CD4-positive, alpha-beta T cell treated with Interleukin-2 at 100 ng/mL for 4 hours (primary cell): ENCODE measurements around the gene CDK18.
A peak's percentile ranks its signal among the peaks of the same experiment; 100 is the strongest.
"Not testable (repeated sequence)": the region's sequence is repeated elsewhere in the genome, so short reads cannot be mapped to it uniquely, and the experiment has no call there.

ENCODE experiments used
- DNase-seq: peaks from one replicate; pipeline ENCODE4 v3.0.0-alpha.2; 2020; ENCODE audit warnings: low spot score

CDK18 gene

GRCh38 chr1:205481218-205481617 is 23.3 kb upstream of the CDK18 start:
- DNase-seq, result no peak

- DNase-seq, result no peak
Measured at GRCh38 chr1:205481629-205482151, 22.8 kb upstream of the CDK18 start.

- DNase-seq, result not testable (repeated sequence)
Measured at GRCh38 chr1:205482587-205482986, 21.9 kb upstream of the CDK18 start.

DNA sequence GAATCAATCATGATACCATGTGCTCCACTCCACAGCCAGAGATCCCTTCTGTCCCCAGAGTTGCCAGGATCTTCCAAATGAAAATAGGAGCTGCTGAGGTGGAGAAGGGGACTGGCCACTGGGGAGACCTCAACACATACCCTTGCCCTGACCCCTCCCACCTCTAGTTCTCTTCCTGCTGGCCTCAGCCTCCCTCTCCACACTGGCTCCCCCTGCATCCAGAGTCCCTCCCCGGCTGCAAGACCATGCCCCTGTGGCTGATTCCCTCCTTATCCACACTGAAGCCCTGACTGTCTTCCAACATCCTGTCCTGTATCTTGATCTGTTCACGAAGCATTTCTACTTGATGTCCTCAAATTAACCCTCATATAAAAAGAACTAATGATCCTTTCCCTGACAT is 21.1 kb upstream of the CDK18 start:
- DNase-seq, result no peak

- peak; percentile 78 for DNase-seq
Measured at GRCh38 chr1:205484985-205485967, 19.2 kb upstream of the CDK18 start.

GRCh38 chr1:205486258-205486657 is 18.2 kb upstream of the CDK18 start:
- no peak for DNase-seq

DNA sequence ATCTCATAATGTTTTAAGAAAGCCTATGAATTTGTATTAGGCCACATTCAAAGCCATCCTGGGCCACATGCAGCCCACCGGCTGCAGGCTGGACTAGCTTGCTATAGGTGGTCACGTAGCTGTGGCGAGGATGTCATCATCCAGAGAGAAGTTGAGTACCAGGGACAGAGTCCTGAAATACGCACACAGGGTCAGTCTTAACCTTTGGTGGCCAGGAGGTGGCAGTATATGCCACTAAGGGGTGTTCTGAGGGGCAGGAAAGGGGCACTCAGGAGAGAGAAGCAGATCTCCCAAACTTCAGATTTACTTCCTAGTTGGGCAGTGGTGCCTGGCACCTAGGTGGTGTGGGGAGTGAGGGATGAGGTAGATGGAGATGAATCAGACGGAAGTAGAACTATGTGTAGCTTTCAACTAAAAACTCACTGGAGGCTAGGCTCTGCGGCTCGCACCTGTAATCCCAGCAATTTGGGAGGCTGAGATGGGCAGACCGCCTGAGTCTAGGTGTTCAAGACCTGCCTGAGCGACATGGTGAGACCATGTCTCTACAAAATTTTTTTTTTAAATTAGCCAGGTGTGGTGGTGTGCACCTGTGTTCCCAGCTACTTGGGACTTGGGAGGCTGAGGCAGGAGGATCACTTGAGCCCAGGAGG is 16.3 kb upstream of the CDK18 start:
- peak; percentile 51 for DNase-seq

GRCh38 chr1:205491794-205492193 is 12.7 kb upstream of the CDK18 start:
- DNase-seq, result no peak

DNA sequence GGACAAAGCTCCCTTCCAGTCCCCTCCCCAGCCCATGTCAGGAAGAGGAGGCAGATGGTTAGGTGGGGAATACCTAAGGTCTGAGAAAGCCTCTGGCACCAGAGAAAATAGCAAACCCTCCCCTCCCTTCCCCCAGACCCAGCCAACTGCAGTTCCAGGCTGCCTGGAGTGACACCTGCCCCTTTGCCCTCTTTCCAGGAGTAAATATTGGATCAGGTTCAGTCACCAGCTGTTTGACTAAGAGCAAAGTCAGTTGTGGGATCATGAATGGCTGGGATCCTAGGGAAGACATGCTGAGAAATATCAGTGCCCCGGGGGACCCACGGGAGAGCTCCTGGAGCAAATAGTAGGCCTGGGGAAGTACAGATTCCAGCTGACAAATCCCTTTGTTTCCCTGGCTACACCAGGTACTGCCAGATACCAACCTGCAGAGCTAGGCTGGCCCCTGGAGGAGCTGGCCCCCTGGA is 12.2 kb upstream of the CDK18 start:
- DNase-seq, result no peak

DNA sequence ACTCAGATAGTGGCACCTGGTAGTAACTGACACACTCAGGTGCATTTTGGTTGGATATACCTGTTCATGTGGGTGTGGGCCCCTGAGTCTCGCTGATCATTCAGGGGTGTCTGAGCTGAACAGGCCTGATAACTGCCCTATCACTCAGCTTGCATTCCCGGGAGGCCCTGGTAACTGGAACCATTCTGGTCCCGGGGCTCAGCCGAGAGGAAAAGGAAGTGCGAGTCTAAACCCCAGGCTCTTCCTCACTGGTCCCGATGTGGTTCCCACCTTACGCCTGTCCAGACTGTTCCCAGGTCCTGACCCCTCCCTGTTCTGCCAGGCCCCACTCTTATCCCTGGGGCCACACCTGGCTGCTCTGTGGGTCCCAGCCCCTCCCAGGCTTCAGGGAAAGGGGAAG is 11.7 kb upstream of the CDK18 start:
- DNase-seq, result no peak

DNA sequence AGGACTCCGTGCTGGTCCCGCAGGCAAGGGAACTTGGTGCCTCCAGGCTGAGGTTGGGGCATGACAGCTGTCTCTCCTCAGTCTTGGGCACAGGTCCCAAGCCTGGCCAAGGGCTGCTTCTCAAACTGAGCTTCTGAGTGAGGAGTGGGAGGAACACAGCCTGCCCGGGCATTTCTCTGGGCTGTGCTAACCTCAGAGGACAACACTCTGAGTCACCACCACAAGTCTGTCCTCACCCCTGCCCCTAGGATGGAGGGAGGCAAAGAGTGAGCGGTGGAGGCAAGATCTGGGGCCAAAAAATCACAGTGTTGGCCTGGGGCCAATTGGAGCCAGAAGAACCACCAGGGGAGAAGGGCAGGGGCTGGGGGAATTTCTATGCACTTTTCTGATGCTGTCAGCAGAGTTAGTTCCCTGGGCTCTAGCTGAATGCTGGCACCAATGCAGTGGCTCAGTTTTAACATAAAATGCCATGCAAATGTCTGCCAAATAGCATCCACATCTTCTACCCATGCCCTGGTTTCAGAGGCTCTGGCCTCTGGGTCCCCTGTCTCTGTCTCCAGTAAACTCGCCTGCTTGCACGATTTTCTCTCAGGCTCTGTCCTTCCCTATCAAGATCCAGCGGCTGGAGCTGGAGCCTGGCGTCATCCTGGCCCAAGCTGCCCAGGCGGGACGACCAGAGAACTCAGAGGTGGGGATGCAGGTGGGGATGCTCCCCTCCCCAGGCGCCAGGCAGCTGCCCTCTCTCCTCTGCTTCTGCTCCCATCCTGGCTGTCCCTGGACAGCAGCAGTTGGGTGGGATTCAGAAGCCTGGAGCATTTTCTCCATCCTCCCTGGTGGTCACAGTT is 11.0 kb upstream of the CDK18 start:
- DNase-seq, result no peak

DNA sequence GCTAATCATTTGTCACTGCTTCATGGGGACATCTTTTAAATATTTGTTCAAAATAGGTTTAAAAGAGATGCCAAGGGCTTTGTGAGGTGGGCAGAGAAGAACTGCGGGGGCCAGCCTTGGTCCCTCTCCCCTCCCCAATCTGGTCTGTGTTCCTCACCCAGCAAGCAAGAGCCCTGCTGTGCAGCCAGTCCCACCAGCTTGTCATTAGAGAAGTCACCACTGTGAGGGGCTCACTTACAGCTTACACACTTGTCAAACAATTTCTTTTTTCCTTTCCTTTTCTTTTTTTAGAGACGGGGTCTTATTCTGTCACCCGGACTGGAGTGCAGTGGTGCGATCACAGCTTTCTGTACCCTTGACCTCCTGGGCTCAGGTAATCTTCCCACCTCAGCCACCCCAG is 10.4 kb upstream of the CDK18 start:
- DNase-seq, result no peak

- DNase-seq, result no peak
Measured at GRCh38 chr1:205495237-205495823, 9.1 kb upstream of the CDK18 start.

- no peak for DNase-seq
Measured at GRCh38 chr1:205496661-205497060, 7.8 kb upstream of the CDK18 start.

DNA sequence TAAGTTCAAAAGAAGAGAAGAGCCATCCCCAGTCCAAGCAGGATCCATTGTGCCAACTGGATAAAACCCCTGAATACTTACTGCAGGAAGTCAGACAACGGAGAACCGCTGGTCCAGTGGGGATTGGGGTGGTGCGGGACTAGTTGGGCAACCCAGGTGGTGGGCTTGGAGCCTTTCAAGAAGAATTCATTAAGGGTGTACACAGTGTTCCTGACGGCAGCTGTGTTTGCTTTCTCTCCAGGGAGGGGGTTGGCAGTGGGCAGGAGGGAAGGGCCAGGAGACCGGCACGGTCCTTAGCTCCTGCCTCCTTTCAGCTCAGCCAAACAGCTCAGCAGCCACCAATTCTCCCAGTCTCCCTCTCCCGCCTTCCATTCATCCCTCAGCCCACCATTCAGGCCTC is 7.1 kb upstream of the CDK18 start:
- no peak for DNase-seq

DNA sequence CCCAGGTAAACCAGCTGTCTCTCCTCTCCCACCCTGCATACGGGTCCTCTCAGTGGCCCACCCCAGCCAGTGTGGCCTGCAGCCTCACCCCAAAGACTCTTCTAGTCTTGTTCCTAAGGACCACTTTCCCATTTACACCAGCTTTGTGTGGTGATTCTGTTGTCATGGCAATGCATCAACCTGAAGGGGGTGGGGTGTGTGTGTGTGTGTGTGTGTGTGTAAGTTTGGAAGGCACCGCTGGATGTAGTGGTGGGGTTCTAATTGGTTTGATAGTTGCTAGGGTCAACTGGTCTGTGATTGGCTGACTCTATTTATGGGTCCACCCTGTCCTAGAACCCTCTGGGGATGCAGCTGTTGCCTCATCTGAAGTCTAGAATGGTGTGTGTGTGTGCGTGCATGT is 4.7 kb upstream of the CDK18 start:
- no peak for DNase-seq

GRCh38 chr1:205500240-205501233 is 3.9 kb upstream of the CDK18 start:
- DNase-seq, result no peak

GRCh38 chr1:205502111-205502810 is 2.2 kb upstream of the CDK18 start:
- no peak for DNase-seq

DNA sequence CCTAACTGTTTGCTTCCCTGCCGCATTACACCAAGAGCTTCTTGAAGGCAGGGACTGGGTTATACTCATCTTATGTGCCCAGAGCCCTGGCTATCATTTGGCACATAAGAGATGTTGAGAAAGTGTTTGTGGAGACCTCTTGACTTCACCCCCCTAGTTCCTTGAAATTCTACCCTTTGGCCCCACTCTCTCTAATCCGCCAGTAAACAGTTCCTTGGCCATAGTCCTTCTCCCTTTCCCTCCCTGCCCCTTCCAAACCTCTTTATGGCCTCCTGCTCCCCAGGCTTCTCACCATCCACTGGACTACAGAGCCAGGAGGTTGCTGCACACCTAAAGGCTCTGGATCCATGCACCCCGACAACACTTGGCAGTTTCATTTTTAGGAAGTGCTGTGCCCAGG is 1.5 kb upstream of the CDK18 start:
- no peak for DNase-seq
